Neural cell (in vitro differentiated cells): ENCODE measurements around the gene RASGEF1C. TPM values are rescaled to one million over a fixed set of nuclear protein-coding genes. Genes with fewer than 3 reads are reported as not detected.

ENCODE experiments used
- H2AFZ ChIP-seq: fragments of 200-600, 300-800 bp; sonication (generic), shearing (Covaris generic); 2 replicates; pipeline ENCODE4 v1.6.0; 2014; ENCODE audit warnings: low read depth, mild to moderate bottlenecking, antibody characterized with exemption, low read length, moderate library complexity
- H3F3A ChIP-seq: fragments of 200-600 bp; shearing (Covaris generic); 2 replicates; pipeline ENCODE4 v1.6.1; 2016; ENCODE audit warnings: mild to moderate bottlenecking, moderate library complexity, mixed read lengths, antibody characterized with exemption, low read length; ENCODE audit not compliant: insufficient read depth, poor library complexity, severe bottlenecking
- H3K27ac ChIP-seq: fragments of 200-600, 300-800 bp; sonication (generic), shearing (Covaris generic); 2 replicates; pipeline ENCODE4 v1.5.1; 2014; ENCODE audit warnings: mild to moderate bottlenecking, low read length, moderate library complexity
- H3K27me3 ChIP-seq: fragments of 300-800, 200-600 bp; sonication (generic), shearing (Covaris generic); 2 replicates; pipeline ENCODE4 v1.6.0; 2014; ENCODE audit warnings: mild to moderate bottlenecking, low read depth, low read length, moderate library complexity; ENCODE audit not compliant: insufficient read depth
- H3K36me3 ChIP-seq: fragments of 300-800, 200-600 bp; sonication (generic), shearing (Covaris generic); 2 replicates; pipeline ENCODE4 v1.5.1; 2014; ENCODE audit warnings: mild to moderate bottlenecking, antibody characterized with exemption, low read length, moderate library complexity; ENCODE audit not compliant: insufficient read depth
- H3K4me2 ChIP-seq: fragments of 300-800, 200-600 bp; sonication (generic), shearing (Covaris generic); 2 replicates; pipeline ENCODE4 v1.6.0; 2014; ENCODE audit warnings: mild to moderate bottlenecking, low read length
- H3K4me3 ChIP-seq: fragments of 300-800, 200-600 bp; sonication (generic), shearing (Covaris generic); 2 replicates; pipeline ENCODE4 v1.5.1; 2014; ENCODE audit warnings: mild to moderate bottlenecking, low read length, moderate library complexity
- H3K79me2 ChIP-seq: fragments of 200-600 bp; shearing (Covaris generic); replicated peaks from 2 replicates; pipeline ENCODE4 v1.6.0; 2014; ENCODE audit warnings: mild to moderate bottlenecking, low read length, moderate library complexity; ENCODE audit not compliant: insufficient read depth
- H3K9ac ChIP-seq: fragments of 300-800, 200-600 bp; sonication (generic), shearing (Covaris generic); 2 replicates; pipeline ENCODE4 v1.6.1; 2016; ENCODE audit warnings: mild to moderate bottlenecking, low read length, mixed read lengths
- H3K9me2 ChIP-seq: fragments of 200-600 bp; shearing (Covaris generic); 2 replicates; pipeline ENCODE4 v1.6.1; 2016; ENCODE audit warnings: mild to moderate bottlenecking, low read length, mixed read lengths; ENCODE audit not compliant: insufficient read depth
- H3K9me3 ChIP-seq: fragments of 200-600, 300-800 bp; sonication (generic), shearing (Covaris generic); 2 replicates; pipeline ENCODE4 v1.6.1; 2016; ENCODE audit warnings: mild to moderate bottlenecking, mixed run types, low read length, moderate library complexity, mixed read lengths
- H4K20me1 ChIP-seq: fragments of 200-600 bp; shearing (Covaris generic); 2 replicates; pipeline ENCODE4 v1.6.1; 2016; ENCODE audit warnings: mild to moderate bottlenecking, mixed run types; ENCODE audit not compliant: insufficient read depth
- EP300 ChIP-seq: fragments of 450-650 bp; conservative IDR thresholded peaks from 2 replicates; pipeline ENCODE4 v1.6.1; 2014; ENCODE audit warnings: antibody characterized with exemption, mild to moderate bottlenecking, moderate library complexity; ENCODE audit not compliant: poor library complexity, severe bottlenecking
- EZH2 ChIP-seq: fragments of 200-600, 300-800 bp; shearing (Covaris generic), sonication (generic); IDR thresholded peaks from 2 replicates; pipeline ENCODE4 v1.6.1; 2014; ENCODE audit warnings: antibody characterized with exemption, low read length, borderline replicate concordance, mild to moderate bottlenecking; ENCODE audit not compliant: insufficient read depth, poor library complexity, severe bottlenecking
- MXI1 ChIP-seq: fragments of 450-650 bp; conservative IDR thresholded peaks from 2 replicates; pipeline ENCODE4 v1.6.1; 2014; ENCODE audit warnings: antibody characterized with exemption, mild to moderate bottlenecking; ENCODE audit not compliant: poor library complexity, severe bottlenecking
- POLR2AphosphoS5 ChIP-seq: IDR thresholded peaks from 2 replicates; pipeline ENCODE4 v1.6.1; 2012
- RAD21 ChIP-seq: fragments of 450-650 bp; conservative IDR thresholded peaks from 2 replicates; pipeline ENCODE4 v1.6.1; 2014; ENCODE audit warnings: antibody characterized with exemption, mild to moderate bottlenecking, moderate library complexity
- SMC3 ChIP-seq: fragments of 450-650 bp; conservative IDR thresholded peaks from 2 replicates; pipeline ENCODE4 v1.6.1; 2014; ENCODE audit warnings: antibody characterized with exemption, mild to moderate bottlenecking, moderate library complexity; ENCODE audit not compliant: poor library complexity
- TAF1 ChIP-seq: IDR thresholded peaks from 2 replicates; pipeline ENCODE4 v1.6.1; 2012; ENCODE audit warnings: low read depth
- polyA plus RNA-seq: library from polyadenylated mRNA; depleted of rRNA; stranded (reverse); fragments of >200 nt; gene quantifications from 2 replicates; pipeline ENCODE4 v1.2.3, GENCODE V29; 2014
- TF ChIP-seq, protein P1 (sequence below): IDR thresholded peaks from 2 replicates; pipeline ENCODE4 v1.6.1; 2012; ENCODE audit warnings: borderline replicate concordance
- TF ChIP-seq, protein P2 (sequence below): fragments of 450-650 bp; IDR thresholded peaks from 2 replicates; pipeline ENCODE4 v1.5.1; 2014; ENCODE audit warnings: antibody characterized with exemption, mild to moderate bottlenecking, moderate library complexity; ENCODE audit not compliant: poor library complexity, severe bottlenecking

RASGEF1C gene
- polyA plus RNA-seq, 1 donor from 2014 or later: 5.3 TPM

DNA sequence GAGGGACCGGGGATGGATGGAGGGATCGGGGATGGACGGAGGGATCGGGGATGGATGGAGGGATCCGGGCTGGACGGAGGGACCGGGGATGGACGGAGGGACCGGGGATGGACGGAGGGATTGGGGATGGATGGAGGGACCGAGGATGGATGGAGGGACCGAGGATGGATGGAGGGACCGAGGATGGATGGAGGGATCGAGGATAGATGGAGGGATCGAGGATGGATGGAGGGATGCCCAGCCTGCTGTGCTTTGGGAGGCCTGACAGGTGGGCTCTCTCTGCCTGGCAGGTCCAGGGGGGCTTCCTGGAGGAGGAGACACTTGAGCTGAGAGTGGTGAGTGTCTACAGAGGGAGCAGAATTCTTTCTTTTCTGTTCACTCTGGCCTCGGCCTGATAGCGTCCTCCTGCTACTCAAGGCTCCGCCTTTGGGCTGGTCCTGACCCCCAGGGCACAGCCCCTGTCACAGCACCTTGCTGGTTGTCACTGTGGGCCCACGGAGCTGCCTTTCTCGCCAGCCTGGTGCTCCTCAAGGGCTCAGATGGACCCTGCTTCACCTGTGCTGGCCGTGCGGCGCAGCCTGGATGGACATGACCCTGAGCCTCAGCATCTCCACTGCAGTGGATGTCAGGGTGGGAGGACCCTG, 95.2 kb downstream of the RASGEF1C start:
- Histone ChIP-seq H3K4me2 (no peak overlapping the region), H4K20me1 (no peaks in the 10 kb centered on the region), H3F3A (no peaks in the 10 kb centered on the region), H3K9me3 (no peaks in the 10 kb centered on the region), H3K4me3 (no peak overlapping the region), H3K79me2 (no peaks in the 10 kb centered on the region), H3K27me3 (no peaks in the 10 kb centered on the region), H2AFZ (no peak overlapping the region), H3K9ac (no peak overlapping the region), H3K27ac (no peak overlapping the region), H3K9me2 (no peaks in the 10 kb centered on the region), H3K36me3 (no peaks in the 10 kb centered on the region)
- no peak for TF ChIP-seq RAD21
- TF ChIP-seq, protein P1, sequence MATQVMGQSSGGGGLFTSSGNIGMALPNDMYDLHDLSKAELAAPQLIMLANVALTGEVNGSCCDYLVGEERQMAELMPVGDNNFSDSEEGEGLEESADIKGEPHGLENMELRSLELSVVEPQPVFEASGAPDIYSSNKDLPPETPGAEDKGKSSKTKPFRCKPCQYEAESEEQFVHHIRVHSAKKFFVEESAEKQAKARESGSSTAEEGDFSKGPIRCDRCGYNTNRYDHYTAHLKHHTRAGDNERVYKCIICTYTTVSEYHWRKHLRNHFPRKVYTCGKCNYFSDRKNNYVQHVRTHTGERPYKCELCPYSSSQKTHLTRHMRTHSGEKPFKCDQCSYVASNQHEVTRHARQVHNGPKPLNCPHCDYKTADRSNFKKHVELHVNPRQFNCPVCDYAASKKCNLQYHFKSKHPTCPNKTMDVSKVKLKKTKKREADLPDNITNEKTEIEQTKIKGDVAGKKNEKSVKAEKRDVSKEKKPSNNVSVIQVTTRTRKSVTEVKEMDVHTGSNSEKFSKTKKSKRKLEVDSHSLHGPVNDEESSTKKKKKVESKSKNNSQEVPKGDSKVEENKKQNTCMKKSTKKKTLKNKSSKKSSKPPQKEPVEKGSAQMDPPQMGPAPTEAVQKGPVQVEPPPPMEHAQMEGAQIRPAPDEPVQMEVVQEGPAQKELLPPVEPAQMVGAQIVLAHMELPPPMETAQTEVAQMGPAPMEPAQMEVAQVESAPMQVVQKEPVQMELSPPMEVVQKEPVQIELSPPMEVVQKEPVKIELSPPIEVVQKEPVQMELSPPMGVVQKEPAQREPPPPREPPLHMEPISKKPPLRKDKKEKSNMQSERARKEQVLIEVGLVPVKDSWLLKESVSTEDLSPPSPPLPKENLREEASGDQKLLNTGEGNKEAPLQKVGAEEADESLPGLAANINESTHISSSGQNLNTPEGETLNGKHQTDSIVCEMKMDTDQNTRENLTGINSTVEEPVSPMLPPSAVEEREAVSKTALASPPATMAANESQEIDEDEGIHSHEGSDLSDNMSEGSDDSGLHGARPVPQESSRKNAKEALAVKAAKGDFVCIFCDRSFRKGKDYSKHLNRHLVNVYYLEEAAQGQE: no peak
- TF ChIP-seq SMC3: no peak
- TF ChIP-seq MXI1: no peak
- no peak for TF ChIP-seq TAF1
- TF ChIP-seq POLR2AphosphoS5: no peak
- TF ChIP-seq, protein P2, sequence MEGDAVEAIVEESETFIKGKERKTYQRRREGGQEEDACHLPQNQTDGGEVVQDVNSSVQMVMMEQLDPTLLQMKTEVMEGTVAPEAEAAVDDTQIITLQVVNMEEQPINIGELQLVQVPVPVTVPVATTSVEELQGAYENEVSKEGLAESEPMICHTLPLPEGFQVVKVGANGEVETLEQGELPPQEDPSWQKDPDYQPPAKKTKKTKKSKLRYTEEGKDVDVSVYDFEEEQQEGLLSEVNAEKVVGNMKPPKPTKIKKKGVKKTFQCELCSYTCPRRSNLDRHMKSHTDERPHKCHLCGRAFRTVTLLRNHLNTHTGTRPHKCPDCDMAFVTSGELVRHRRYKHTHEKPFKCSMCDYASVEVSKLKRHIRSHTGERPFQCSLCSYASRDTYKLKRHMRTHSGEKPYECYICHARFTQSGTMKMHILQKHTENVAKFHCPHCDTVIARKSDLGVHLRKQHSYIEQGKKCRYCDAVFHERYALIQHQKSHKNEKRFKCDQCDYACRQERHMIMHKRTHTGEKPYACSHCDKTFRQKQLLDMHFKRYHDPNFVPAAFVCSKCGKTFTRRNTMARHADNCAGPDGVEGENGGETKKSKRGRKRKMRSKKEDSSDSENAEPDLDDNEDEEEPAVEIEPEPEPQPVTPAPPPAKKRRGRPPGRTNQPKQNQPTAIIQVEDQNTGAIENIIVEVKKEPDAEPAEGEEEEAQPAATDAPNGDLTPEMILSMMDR: no peak
- no peak for TF ChIP-seq EP300
- no peak for TF ChIP-seq EZH2

DNA sequence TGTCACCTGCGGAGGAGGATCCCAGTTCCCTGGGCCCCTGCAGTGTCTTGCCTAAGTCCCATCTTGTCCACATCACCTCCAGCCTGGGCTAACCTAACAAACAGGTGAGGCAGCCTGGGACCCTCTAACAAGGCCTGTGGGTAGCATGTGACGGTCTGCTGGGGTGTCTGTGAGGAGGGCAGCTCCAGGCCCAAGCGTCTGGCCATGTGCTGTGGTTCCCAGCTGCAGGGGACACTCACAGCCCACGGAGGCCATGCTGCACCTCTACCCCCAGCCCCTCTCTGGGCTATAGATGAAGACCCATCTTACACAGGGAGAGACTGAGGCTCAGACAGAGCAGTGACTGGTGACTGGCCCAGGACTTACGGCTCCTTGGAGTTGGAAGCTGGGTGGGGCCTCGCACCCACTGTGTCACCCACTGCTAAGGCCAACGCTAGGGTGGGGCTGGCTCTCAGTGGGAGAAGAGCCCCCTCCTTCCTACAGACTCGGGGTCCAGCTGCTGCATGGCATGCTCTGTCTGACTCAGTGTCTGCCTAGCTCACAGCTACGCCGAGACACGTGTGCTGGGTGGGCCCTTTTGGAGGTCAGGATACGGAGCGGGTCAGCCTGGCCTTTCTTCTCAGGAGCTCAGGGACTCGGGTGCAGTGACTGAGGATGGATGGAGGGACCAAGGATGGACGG, 96.7 kb downstream of the RASGEF1C start:
- Histone ChIP-seq H3K9me3 (no peaks in the 10 kb centered on the region), H3K79me2 (no peaks in the 10 kb centered on the region), H3K36me3 (no peaks in the 10 kb centered on the region), H3K9ac (no peak overlapping the region), H3K4me2 (no peak overlapping the region), H2AFZ (no peak overlapping the region), H3K27me3 (no peaks in the 10 kb centered on the region), H3K9me2 (no peaks in the 10 kb centered on the region), H3K27ac (no peak overlapping the region), H3F3A (no peaks in the 10 kb centered on the region), H4K20me1 (no peaks in the 10 kb centered on the region), H3K4me3 (no peak overlapping the region)
- TF ChIP-seq EP300: no peak
- TF ChIP-seq SMC3: no peak
- no peak for TF ChIP-seq TAF1
- TF ChIP-seq RAD21: no peak
- TF ChIP-seq POLR2AphosphoS5: no peak
- TF ChIP-seq, protein P1: no peak
- TF ChIP-seq EZH2: no peak
- TF ChIP-seq, protein P2: no peak
- TF ChIP-seq MXI1: no peak
